Fibroblast of lung (primary cell): ENCODE data around the gene R3HDM4. TPM values are rescaled to one million over a fixed set of nuclear protein-coding genes. Genes with fewer than 3 reads are reported as not detected.

ENCODE experiments used
- DNase-seq, 2 donors: peaks; one replicate each; pipeline versions ENCODE4 v3.0.0 to v3.0.0-alpha.2; 2010; ENCODE audit warnings: low read depth in 2 of 2
- H2AFZ ChIP-seq: 2 replicates; pipeline ENCODE4 v1.5.1; 2012; ENCODE audit warnings: low read length, control low read depth, inconsistent platforms
- H3K27ac ChIP-seq: 2 replicates; pipeline ENCODE4 v1.5.1; 2011; ENCODE audit warnings: low read length, control low read depth; ENCODE audit not compliant: insufficient read depth
- H3K27me3 ChIP-seq: 2 replicates; pipeline ENCODE4 v1.5.1; 2011; ENCODE audit warnings: mild to moderate bottlenecking, low read length; ENCODE audit not compliant: control insufficient read depth, insufficient read depth
- H3K36me3 ChIP-seq: 2 replicates; pipeline ENCODE4 v1.5.1; 2011; ENCODE audit warnings: low read length; ENCODE audit not compliant: control insufficient read depth, insufficient read depth
- H3K4me1 ChIP-seq: 2 replicates; pipeline ENCODE4 v1.5.1; 2011; ENCODE audit warnings: low read length; ENCODE audit not compliant: control insufficient read depth, insufficient read depth; ENCODE audit errors: extremely low read depth
- H3K4me2 ChIP-seq: 2 replicates; pipeline ENCODE4 v1.5.1; 2011; ENCODE audit warnings: low read length, control low read depth; ENCODE audit not compliant: insufficient read depth; ENCODE audit errors: extremely low read depth
- H3K4me3 ChIP-seq, 4 experiments: fragments of 200-600 bp in 1 of 4; sonication (generic) in 1 of 4; replicated peaks in 1 of 4; 2 replicates each; pipeline ENCODE4 v1.5.1; 2011 to 2016; ENCODE audit warnings: low read length in 4 of 4, low read depth in 3 of 4, mild to moderate bottlenecking in 3 of 4, control low read depth in 2 of 4, inconsistent platforms in 1 of 4, mixed read lengths in 1 of 4; ENCODE audit not compliant: insufficient read depth in 1 of 4; ENCODE audit errors: control extremely low read depth in 1 of 4
- H3K79me2 ChIP-seq: 2 replicates; pipeline ENCODE4 v1.5.1; 2012; ENCODE audit warnings: mild to moderate bottlenecking, low read length, inconsistent platforms; ENCODE audit not compliant: control insufficient read depth, insufficient read depth
- H3K9ac ChIP-seq: 2 replicates; pipeline ENCODE4 v1.5.1; 2011; ENCODE audit warnings: mild to moderate bottlenecking, low read length, control low read depth; ENCODE audit not compliant: insufficient read depth
- H3K9me3 ChIP-seq: 2 replicates; pipeline ENCODE4 v1.5.1; 2012; ENCODE audit warnings: low read depth, low read length; ENCODE audit not compliant: control insufficient read depth, insufficient read depth
- H4K20me1 ChIP-seq: 2 replicates; pipeline ENCODE4 v1.5.1; 2011; ENCODE audit warnings: low read length; ENCODE audit not compliant: control insufficient read depth, insufficient read depth; ENCODE audit errors: extremely low read depth
- EZH2 ChIP-seq: IDR thresholded peaks from 2 replicates; pipeline ENCODE4 v1.5.1; 2012; ENCODE audit warnings: low read length, control low read depth, mild to moderate bottlenecking; ENCODE audit errors: missing control alignments
- polyA plus RNA-seq, 2 donors: library from polyadenylated mRNA; depleted of rRNA in 1 of 2; stranded (reverse) in 1 of 2; unstranded in 1 of 2; fragments of >200 nt; gene quantifications; 2 replicates each; pipeline ENCODE4 v1.2.1, GENCODE V29; 2011 to 2012; ENCODE audit warnings: missing spikeins in 1 of 2
- total RNA-seq: library from RNA; depleted of rRNA; stranded (reverse); fragments of >200 nt; gene quantifications from 2 replicates; pipeline ENCODE4 v1.2.1, GENCODE V29; 2014
- TF ChIP-seq, protein P1 (sequence below), 2 donors: IDR thresholded peaks in 1 of 2; conservative IDR thresholded peaks in 1 of 2; 1 replicate in 1 of 2; 2 replicates in 1 of 2; pipeline ENCODE4 v1.5.1; 2011 to 2012; ENCODE audit warnings: low read length in 2 of 2, control low read depth in 1 of 2, inconsistent platforms in 1 of 2, low read depth in 1 of 2, mild to moderate bottlenecking in 1 of 2

Gene R3HDM4
- total and polyA plus RNA-seq, 2 donors (not counting 1 experiment from before 2014, with no cell fraction given): 13.2 to 25.5 TPM

DNA sequence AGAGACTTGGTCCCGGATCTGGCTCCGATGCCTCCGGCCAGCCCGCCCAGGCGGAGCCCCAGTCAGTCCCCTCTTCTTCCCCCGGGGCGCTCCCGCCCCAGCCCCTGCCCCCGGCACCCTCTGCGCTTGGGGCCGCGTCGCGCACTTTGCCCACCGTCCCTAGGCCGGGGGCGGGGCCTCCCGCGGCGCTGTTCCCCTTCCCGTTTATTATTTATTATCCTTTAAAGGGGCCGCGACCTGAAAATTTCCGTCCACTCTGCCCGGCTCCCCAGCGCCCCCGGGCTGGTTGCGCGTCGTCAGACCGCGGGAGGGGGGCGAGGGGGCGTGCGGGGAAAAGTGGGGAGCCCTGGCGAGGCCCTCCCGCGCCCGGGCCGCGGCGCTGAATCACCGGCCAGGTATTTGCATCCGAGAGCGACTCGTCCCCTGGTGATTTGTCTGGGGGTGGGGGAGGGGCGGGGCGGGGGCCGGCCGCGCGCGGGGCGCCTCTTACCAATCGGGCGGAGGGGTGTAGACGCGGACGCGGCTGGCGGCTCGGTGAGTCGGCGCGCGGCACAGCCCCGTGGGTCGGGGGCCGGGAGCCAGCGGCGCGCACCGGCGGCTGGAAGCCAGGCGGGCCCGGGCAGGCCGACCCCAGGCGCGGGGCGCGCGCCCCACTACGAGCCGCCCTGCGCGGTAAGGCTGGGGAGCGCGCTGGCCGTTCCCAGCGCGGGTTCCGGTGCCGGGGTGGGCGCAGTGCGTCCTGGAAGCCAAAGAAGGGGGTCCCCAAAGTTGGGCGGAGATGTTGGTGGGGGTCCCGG lies 12.7 kb upstream of the R3HDM4 start, which contains the start of gene ARID3A:
TSS of gene ARID3A (plus strand) at position 510 of the 797 bp plus-strand sequence. CDS start 3,494 bp downstream, outside the sequence.
- no peaks in the 10 kb centered on the region for H3K27me3 ChIP-seq
- H3K4me1 ChIP-seq: peaks cover 6% of the 10 kb centered on the region
- no peaks in the 10 kb centered on the region for H3K9me3 ChIP-seq
- H4K20me1 ChIP-seq: no peaks in the 10 kb centered on the region
- peak within 1 kb of the TSS; percentile 57 to 84 (median 79) for H3K4me3 ChIP-seq
- peak within 1 kb of the TSS; percentile 83 for H3K27ac ChIP-seq
- H3K79me2 ChIP-seq: peaks cover 22% of the 10 kb centered on the region
- peak within 1 kb of the TSS; percentile 68 for H3K9ac ChIP-seq
- DNase-seq: peak; percentile 80 to 82
- H3K4me2 ChIP-seq: peak within 1 kb of the TSS; percentile 88
- no peak for TF ChIP-seq EZH2
- TF ChIP-seq, protein P1, sequence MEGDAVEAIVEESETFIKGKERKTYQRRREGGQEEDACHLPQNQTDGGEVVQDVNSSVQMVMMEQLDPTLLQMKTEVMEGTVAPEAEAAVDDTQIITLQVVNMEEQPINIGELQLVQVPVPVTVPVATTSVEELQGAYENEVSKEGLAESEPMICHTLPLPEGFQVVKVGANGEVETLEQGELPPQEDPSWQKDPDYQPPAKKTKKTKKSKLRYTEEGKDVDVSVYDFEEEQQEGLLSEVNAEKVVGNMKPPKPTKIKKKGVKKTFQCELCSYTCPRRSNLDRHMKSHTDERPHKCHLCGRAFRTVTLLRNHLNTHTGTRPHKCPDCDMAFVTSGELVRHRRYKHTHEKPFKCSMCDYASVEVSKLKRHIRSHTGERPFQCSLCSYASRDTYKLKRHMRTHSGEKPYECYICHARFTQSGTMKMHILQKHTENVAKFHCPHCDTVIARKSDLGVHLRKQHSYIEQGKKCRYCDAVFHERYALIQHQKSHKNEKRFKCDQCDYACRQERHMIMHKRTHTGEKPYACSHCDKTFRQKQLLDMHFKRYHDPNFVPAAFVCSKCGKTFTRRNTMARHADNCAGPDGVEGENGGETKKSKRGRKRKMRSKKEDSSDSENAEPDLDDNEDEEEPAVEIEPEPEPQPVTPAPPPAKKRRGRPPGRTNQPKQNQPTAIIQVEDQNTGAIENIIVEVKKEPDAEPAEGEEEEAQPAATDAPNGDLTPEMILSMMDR (conservative IDR thresholded peaks at IDR 0.05 in 1 of 2, IDR thresholded peaks at IDR 0.05 in 1 of 2; ENCODE audit: low read depth in 1 of 2, low read length in 2 of 2): no peak
- peaks cover 2% of the 10 kb centered on the region for H3K36me3 ChIP-seq
- peak within 1 kb of the TSS; percentile 70 for H2AFZ ChIP-seq

DNA sequence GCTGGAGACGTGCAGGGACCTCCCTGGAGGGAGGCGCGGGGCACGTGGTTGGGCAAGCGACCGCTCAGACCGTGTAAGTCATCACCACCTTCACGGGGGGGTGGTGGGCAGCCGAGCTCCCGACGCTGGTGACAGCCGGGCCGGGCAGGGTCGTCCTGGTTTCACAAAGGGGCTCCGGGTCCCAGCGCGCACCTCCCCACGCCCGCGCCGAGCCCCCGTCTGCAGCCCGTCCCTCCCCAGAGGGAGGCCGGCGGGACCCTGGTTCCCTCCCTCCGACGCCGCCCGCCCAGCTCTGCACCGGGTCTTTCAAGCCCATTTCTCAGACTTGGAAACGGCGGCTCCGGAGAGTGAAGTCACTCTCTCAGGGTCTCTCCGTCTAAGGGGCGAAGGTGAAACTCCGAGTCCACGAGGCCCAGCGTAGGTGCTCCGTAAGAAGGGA lies 12.1 kb upstream of the R3HDM4 start:
- H3K9me3 ChIP-seq: no peaks in the 10 kb centered on the region
- peaks cover 4% of the 10 kb centered on the region for H3K27me3 ChIP-seq
- peak overlapping the region; percentile 83 for H3K27ac ChIP-seq
- peak overlapping the region; percentile 68 for H3K9ac ChIP-seq
- TF ChIP-seq, protein P1 (conservative IDR thresholded peaks at IDR 0.05 in 1 of 2, IDR thresholded peaks at IDR 0.05 in 1 of 2; ENCODE audit: low read depth in 1 of 2, low read length in 2 of 2): no peak
- TF ChIP-seq EZH2: no peak
- H2AFZ ChIP-seq: peak overlapping the region; percentile 70
- H3K36me3 ChIP-seq: peaks cover 2% of the 10 kb centered on the region
- peak overlapping the region; percentile 57 to 84 (median 78) for H3K4me3 ChIP-seq
- peak overlapping the region; percentile 88 for H3K4me2 ChIP-seq
- H3K79me2 ChIP-seq: peaks cover 22% of the 10 kb centered on the region
- peaks cover 6% of the 10 kb centered on the region for H3K4me1 ChIP-seq
- no peaks in the 10 kb centered on the region for H4K20me1 ChIP-seq
- DNase-seq: peak; percentile 12 to 75

DNA sequence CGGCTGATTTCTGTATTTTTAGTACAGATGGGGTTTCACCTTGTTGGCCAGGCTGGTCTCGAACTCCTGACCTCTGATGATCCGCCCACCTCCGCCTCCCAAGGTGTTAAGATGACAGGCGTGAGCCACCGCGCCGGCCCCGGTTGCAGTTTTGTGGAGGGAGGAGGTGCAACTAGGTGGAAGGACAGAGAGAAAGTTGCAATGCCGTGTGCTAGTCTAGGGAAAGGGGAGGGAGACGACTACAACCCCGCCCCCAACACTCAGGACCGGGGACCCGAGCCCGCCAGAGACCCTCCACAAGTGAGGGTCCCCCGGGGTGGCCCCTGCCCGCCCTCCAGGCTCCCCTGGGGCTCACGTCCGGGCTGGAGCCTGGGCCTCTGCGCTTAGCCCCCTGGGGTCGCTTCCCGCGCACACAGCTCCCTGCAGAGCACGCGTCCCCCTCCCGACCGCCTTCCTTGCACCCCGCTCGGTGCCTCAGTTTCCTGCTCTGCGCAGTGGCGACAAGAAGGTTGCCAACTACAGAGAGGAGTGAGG lies 11.6 kb upstream of the R3HDM4 start:
- Histone ChIP-seq H3K79me2 (peaks cover 22% of the 10 kb centered on the region), H4K20me1 (no peaks in the 10 kb centered on the region), H3K4me1 (peaks cover 6% of the 10 kb centered on the region), H3K27ac (peak overlapping the region; percentile 83), H2AFZ (peak overlapping the region; percentile 70), H3K36me3 (peaks cover 2% of the 10 kb centered on the region), H3K4me2 (peak overlapping the region; percentile 88), H3K9me3 (no peaks in the 10 kb centered on the region), H3K27me3 (peaks cover 9% of the 10 kb centered on the region), H3K4me3 (peak overlapping the region; percentile 57 to 84 (median 78)), H3K9ac (peak overlapping the region; percentile 68)
- DNase-seq: no peak
- TF ChIP-seq, protein P1 (conservative IDR thresholded peaks at IDR 0.05 in 1 of 2, IDR thresholded peaks at IDR 0.05 in 1 of 2; ENCODE audit: low read depth in 1 of 2, low read length in 2 of 2): no peak
- no peak for TF ChIP-seq EZH2
